HG02970 (cell line): ENCODE measurements around the gene HOXA10.

Experiments used
- ATAC-seq: cut with Tn5 transposase; IDR thresholded peaks from one replicate; pipeline ENCODE4 v1.9.1; 2021; ENCODE audit warnings: mild to moderate bottlenecking, moderate library complexity, moderate number of reproducible peaks; ENCODE audit not compliant: unreplicated experiment, low FRiP score

The HOXA10 gene

GRCh38 chr7:27168265-27168947 lies 5.7 kb downstream of the HOXA10 start:
- no peak for ATAC-seq

DNA sequence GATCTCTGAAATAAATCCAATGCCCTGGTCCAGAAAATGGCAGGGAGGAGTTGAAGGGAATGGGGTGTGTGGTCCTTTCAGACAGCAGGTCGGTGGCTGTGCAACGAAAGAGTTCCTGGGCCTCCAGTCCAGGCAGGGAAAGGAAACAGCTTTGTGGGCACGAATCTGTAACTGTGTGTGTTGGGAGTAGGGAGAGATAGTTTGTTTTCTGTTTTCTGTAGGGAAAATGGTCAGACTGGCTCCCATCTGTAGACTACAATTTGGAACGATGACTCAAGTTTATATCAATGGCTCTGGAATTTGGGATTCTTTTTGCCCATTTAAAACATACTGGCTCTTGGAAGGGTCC lies 6.2 kb downstream of the HOXA10 start:
- no peak for ATAC-seq

DNA sequence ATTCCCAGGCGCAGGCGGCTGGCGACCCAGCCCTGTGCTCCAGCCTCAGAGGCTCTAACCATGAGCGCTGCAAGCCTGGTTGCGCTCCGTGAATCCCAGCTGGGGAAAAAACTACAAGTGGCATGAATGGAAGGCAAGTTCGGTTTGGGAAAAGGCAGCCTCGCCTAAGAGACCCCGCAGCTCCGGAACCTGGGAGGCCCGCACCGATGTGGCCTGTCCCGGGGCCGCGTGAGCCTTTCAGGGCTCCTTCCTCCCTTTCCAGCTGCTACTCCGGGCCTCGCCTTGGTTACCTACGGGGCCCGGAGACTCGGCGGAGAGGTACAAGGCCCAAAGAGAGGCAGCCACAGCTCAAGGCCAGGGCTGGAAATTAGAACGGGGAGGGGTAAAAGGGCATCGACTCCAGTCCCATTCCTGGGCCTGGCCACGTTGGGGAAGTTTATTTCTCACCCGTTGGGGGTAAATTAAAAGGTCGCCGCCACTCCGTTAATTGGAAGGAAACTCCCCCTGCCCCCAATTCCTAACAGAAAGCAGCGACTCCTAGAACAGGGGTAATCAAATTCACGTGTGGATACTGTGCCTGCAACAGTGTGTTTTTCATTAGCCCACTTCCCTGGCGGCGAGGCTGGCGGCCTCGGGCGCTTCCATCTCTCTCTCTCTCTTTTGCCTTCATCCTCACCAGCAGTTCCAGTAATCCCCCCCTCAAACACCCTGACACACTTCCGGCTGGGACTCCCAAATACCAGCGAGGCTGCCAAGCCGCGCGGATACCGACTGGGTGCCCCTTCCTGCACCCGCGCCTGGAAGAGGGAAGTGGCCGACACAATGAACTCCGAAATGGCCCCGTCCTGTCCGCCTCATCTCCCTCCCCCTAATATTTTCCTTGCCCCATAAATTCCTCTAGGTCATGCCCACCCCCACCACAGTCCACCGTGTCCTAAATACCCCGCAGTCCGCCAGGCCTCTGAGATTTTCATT lies 7.3 kb downstream of the HOXA10 start:
- no peak for ATAC-seq

DNA sequence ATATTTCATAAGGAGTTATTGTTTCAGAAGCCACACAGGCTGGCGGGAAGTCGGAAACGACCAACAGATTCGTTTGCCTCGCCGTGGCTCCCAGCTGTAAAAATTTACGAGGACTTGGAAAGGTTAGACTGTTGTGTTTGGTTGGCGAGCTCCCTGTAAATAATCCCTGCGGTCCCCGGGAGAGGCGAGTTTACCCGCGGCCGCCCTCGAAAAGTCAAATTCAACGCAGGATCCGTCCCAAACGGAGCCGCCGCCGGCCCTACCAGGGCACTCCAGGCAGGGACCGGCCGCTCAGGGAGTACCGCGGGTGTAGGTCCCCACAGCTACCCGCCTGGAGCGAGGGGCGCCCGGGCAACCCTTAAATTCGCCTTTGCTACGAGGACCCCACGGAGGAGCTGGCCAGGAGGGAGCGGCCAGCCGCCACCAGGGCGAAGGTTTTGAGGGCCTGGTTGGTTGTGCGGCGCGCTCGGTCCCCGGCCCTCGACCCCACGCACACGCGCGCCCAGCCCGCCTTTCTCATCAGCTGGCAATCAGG lies 8.1 kb downstream of the HOXA10 start:
- no peak for ATAC-seq

DNA sequence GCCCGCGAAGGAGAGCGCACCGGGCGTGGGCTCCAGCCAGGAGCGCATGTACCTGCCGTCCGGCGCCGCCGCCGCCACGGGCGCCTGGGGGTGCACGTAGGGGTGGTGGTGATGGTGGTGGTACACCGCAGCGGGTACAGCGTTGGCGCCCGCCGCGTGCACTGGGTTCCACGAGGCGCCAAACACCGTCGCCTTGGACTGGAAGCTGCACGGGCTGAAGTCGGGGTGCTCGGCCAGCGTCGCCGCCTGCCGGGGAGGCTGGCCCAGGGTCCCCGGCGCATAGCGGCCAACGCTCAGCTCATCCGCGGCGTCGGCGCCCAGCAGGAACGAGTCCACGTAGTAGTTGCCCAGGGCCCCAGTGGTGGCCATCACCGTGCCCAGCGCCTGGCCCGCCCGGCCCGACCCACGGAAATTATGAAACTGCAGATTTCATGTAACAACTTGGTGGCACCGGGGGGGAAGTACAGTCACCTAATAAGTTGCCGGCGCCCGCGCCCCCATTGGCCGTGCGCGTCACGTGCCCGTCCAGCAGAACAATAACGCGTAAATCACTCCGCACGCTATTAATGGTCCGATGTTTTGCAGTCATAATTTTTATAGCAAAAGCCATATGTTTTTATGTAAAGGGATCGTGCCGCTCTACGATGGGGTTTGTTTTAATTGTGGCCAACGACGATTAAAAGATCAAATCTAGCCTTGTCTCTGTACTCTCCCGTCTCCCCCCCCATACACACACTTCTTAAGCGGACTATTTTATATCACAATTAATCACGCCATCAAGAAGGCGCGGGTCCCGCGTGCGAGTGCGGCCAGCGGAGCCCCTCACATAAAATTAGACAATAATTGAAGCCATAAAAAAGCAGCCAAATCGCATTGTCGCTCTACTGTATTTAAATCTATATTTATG lies 8.8 kb downstream of the HOXA10 start, which contains the start of gene HOXA9:
Gene HOXA9, minus strand, starts transcription at position 449 of the 907 bp plus-strand sequence. Its CDS starts 80 bp downstream, at position 369.
- ATAC-seq: no peak

- ATAC-seq: no peak
These were observed 9.6 kb downstream of the HOXA10 start for GRCh38 chr7:27164367-27165088.

GRCh38 chr7:27164045-27164366 lies 10.1 kb downstream of the HOXA10 start:
- no peak for ATAC-seq

DNA sequence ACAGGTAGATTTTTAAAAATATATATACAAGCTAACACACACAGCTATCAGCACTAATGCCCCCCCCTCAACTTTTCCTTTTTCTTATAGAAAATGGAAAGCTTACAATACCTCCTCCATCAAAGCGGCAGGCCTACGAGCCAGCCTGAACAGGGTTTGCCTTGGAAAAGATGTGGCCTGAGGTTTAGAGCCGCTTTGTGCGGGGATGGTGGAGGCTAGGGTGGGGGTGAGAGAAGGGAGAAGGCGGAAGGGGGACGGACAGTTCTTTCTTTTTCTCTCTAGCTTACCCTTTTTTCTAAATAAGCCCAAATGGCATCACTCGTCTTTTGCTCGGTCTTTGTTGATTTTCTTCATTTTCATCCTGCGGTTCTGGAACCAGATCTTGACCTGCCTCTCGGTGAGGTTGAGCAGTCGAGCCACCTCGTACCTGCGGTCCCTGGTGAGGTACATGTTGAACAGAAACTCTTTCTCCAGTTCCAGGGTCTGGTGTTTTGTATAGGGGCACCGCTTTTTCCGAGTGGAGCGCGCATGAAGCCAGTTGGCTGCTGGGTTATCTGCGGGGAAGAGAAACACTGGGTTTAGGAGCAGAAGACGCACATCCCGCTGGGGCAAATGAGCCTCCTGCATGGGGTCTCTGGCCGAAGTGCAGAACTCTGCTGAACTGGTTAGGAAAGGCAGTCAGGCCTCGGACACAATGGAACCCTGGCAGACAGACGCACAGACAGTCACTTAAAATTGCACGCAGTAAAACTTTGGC lies 10.7 kb downstream of the HOXA10 start:
- ATAC-seq: no peak

DNA sequence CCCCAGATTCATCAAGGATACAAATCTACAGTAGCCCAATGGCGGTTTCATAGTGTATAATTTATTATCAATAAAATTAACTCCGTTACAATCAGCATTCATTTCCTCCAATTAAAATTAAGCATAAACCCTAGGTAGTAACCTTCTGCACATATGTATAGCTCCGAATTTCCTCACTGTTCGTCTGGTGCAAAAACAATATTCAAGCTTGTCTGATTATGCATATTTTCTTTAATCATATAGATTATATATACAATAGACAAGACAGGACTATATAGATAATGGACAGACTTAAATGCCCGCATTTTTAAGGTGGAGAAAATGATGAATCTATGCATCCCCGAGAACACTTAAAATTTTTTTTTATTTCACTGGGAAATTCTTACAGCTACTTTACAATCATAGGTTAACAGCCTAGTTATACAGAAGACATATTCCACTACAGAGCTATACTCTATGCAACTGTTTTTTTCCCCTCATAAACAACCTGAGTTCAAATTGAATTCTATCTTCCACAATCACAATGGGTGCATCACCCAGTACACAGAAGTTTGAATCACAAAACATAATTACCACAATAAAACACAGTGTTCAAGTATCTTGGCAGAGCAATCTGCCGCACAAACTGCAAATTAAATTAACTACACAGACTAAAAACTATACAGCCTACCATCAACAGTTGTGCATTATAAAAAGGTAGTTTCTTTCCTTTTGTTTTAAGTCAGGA lies 11.4 kb downstream of the HOXA10 start:
- ATAC-seq: no peak

- ATAC-seq: no peak
These were observed 12.2 kb downstream of the HOXA10 start for GRCh38 chr7:27161721-27162560.

DNA sequence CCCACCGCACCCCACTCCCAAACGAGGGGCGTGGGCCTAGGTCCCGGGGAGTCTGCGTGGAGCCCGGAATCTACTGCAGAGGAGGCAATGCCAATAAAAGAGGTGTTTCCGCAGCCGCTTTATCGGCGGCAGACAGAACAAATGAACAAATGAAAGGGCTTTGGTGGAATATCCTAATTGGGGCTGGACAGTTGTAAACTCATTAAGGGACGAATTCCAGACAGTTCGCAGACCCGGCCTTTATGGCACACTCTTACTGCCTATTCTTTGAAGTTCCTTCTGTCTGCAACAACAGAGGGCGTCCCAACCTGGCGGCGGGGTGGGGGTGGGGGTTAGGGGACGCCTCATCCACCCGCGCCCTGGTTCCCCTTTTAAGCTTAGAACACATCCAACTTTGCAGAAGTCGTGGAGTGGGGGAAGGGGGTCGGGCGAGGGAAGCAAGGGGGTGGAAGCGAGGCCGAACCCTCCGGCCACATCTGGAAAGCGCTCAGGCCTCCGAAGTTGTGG lies 12.9 kb downstream of the HOXA10 start:
- ATAC-seq: no peak

GRCh38 chr7:27160546-27161213 lies 13.4 kb downstream of the HOXA10 start:
- ATAC-seq: peak; percentile 53

DNA sequence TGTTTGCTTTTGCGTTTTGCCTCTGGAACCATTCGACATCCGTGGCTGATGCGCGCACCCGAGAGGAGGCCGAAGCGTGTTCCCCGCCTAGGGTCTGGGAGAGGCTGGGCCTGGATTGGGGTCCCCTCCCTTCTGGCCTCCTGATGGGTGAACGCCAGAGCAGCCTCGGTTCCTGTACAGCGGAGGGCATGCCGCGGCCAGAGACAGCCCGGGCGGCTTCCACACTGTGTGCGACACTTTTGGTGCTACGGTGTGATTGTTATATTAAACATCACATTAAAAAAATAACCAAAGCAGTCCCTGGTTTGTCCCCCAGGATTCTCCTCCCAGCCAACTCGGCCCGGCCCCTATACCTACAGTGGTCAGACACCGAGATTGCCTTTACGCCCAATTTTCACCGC lies 14.0 kb downstream of the HOXA10 start:
- no peak for ATAC-seq

- no peak for ATAC-seq
These were observed 14.6 kb downstream of the HOXA10 start for GRCh38 chr7:27159266-27160144.

GRCh38 chr7:27158436-27159265 lies 15.5 kb downstream of the HOXA10 start:
- ATAC-seq: no peak
